D721Med (cell line): ENCODE data around the gene SHFL.

Experiments
- DNase-seq: peaks from one replicate; pipeline ENCODE4 v3.0.0; 2011; ENCODE audit warnings: low spot score; ENCODE audit not compliant: insufficient read length
- FAIRE-seq: peaks from 2 replicates; lab custom pipeline; 2011; peaks lifted over from hg19 to GRCh38; lab: Jason Lieb, UNC
- CTCF ChIP-seq: IDR thresholded peaks from 2 replicates; pipeline ENCODE4 v1.5.1; 2012; ENCODE audit warnings: mild to moderate bottlenecking, control low read depth; ENCODE audit not compliant: insufficient read depth; ENCODE audit errors: missing control alignments

Gene SHFL

GRCh38 chr19:10085641-10086590 is at the start of gene SHFL:
Gene SHFL (plus strand): TSS chr19:10086317. CDS start chr19:10086428, 111 bp downstream.
- DNase-seq (peak; percentile 46), FAIRE-seq (no peak)
- no peak for TF ChIP-seq CTCF

GRCh38 chr19:10036601-10037071 is 49.5 kb upstream of the SHFL start:
- FAIRE-seq (no peak), DNase-seq (no peak)
- TF ChIP-seq CTCF: no peak

GRCh38 chr19:10037367-10037766 is 48.8 kb upstream of the SHFL start:
- no peak for TF ChIP-seq CTCF
- DNase-seq (no peak), FAIRE-seq (no peak)

GRCh38 chr19:10037809-10038208 is 48.3 kb upstream of the SHFL start:
- DNase-seq: no peak
- TF ChIP-seq CTCF: no peak
- FAIRE-seq: no peak

GRCh38 chr19:10043286-10043927 is 42.7 kb upstream of the SHFL start:
- no peak for FAIRE-seq
- no peak for TF ChIP-seq CTCF
- no peak for DNase-seq

- TF ChIP-seq CTCF: no peak
- FAIRE-seq (no peak), DNase-seq (no peak)
Measured at GRCh38 chr19:10044390-10044789, 41.7 kb upstream of the SHFL start.
